HEK293 (cell line): Measurements from ENCODE around the gene KATNB1.

Source experiments
- GLI2 ChIP-seq: fragments of 450-650 bp; formaldehyde crosslinking; IDR thresholded peaks from 2 replicates; pipeline ENCODE4; 2017; ENCODE audit warnings: missing biosample characterization, missing genetic modification characterization, low read depth, borderline replicate concordance
- GLIS2 ChIP-seq: fragments of 450-650 bp; formaldehyde crosslinking; IDR thresholded peaks from 2 replicates; pipeline ENCODE4 v1.5.1; 2016; ENCODE audit warnings: missing biosample characterization, missing genetic modification characterization
- HOXD13 ChIP-seq: sonication (generic); formaldehyde crosslinking; IDR thresholded peaks from 2 replicates; pipeline ENCODE4 v1.8.0; 2022; ENCODE audit warnings: missing genetic modification reagents, borderline replicate concordance
- KLF9 ChIP-seq: fragments of 450-650 bp; formaldehyde crosslinking; IDR thresholded peaks from 2 replicates; pipeline ENCODE4 v1.5.1; 2016; ENCODE audit warnings: missing biosample characterization, missing genetic modification characterization, low read depth
- PRDM2 ChIP-seq: fragments of 450-650 bp; formaldehyde crosslinking; IDR thresholded peaks from 2 replicates; pipeline ENCODE4 v1.5.1; 2016; ENCODE audit warnings: missing biosample characterization, missing genetic modification characterization, borderline replicate concordance
- PRDM4 ChIP-seq: fragments of 450-650 bp; formaldehyde crosslinking; IDR thresholded peaks from 2 replicates; pipeline ENCODE4 v1.5.1; 2017; ENCODE audit warnings: missing biosample characterization, missing genetic modification characterization
- SCRT2 ChIP-seq: fragments of 450-650 bp; formaldehyde crosslinking; IDR thresholded peaks from 2 replicates; pipeline ENCODE4 v1.5.1; 2016; ENCODE audit warnings: missing biosample characterization, missing genetic modification characterization
- YY2 ChIP-seq: fragments of 450-650 bp; formaldehyde crosslinking; IDR thresholded peaks from 2 replicates; pipeline ENCODE4 v1.5.1; 2016; ENCODE audit warnings: missing biosample characterization, missing genetic modification characterization
- ZBTB10 ChIP-seq: fragments of 450-650 bp; formaldehyde crosslinking; IDR thresholded peaks from 2 replicates; pipeline ENCODE4 v1.5.1; 2016; ENCODE audit warnings: missing biosample characterization, missing genetic modification characterization
- ZFHX2 ChIP-seq: fragments of 450-650 bp; formaldehyde crosslinking; conservative IDR thresholded peaks from 2 replicates; pipeline ENCODE4 v1.5.1; 2016; ENCODE audit warnings: missing biosample characterization, missing genetic modification characterization
- ZFP37 ChIP-seq: fragments of 450-650 bp; formaldehyde crosslinking; IDR thresholded peaks from 2 replicates; pipeline ENCODE4 v1.5.1; 2016; ENCODE audit warnings: missing biosample characterization, missing genetic modification characterization
- ZNF10 ChIP-seq: fragments of 450-650 bp; formaldehyde crosslinking; IDR thresholded peaks from 2 replicates; pipeline ENCODE4 v1.5.1; 2017; ENCODE audit warnings: missing biosample characterization, missing genetic modification characterization
- ZNF121 ChIP-seq: fragments of 450-650 bp; formaldehyde crosslinking; IDR thresholded peaks from 2 replicates; pipeline ENCODE4 v1.5.1; 2016; ENCODE audit warnings: missing biosample characterization, missing genetic modification characterization
- ZNF132 ChIP-seq: fragments of 450-650 bp; formaldehyde crosslinking; IDR thresholded peaks from 2 replicates; pipeline ENCODE4 v1.5.1; 2017; ENCODE audit warnings: missing biosample characterization, missing genetic modification characterization, borderline replicate concordance
- ZNF280C ChIP-seq: fragments of 450-650 bp; formaldehyde crosslinking; IDR thresholded peaks from 2 replicates; pipeline ENCODE4 v1.5.1; 2016; ENCODE audit warnings: missing biosample characterization, missing genetic modification characterization
- ZNF600 ChIP-seq: fragments of 450-650 bp; formaldehyde crosslinking; IDR thresholded peaks from 2 replicates; pipeline ENCODE4 v1.5.1; 2016; ENCODE audit warnings: missing biosample characterization, missing genetic modification characterization
- ZNF645 ChIP-seq: fragments of 450-650 bp; formaldehyde crosslinking; IDR thresholded peaks from 2 replicates; pipeline ENCODE4; 2016; ENCODE audit warnings: missing biosample characterization, missing genetic modification characterization
- ZNF777 ChIP-seq: fragments of 450-650 bp; formaldehyde crosslinking; IDR thresholded peaks from 2 replicates; pipeline ENCODE4 v1.5.1; 2017; ENCODE audit warnings: missing biosample characterization, missing genetic modification characterization, borderline replicate concordance

KATNB1 gene

GRCh38 chr16:57756424-57757325 is 21.1 kb downstream of the KATNB1 start (continued):
- no peak for TF ChIP-seq PRDM2 (tag by site-specific recombination)
- peak; percentile 94 for TF ChIP-seq SCRT2 (tag by site-specific recombination)
- TF ChIP-seq ZNF121 (tag by site-specific recombination): no peak
- TF ChIP-seq ZBTB10 (tag by site-specific recombination): no peak
- TF ChIP-seq GLIS2: no peak
- no peak for TF ChIP-seq HOXD13 (CRISPR knock-in tag)
- TF ChIP-seq GLI2 (tag by site-specific recombination): no peak
- no peak for TF ChIP-seq ZNF280C (tag by site-specific recombination)
- TF ChIP-seq ZNF777 (tag by site-specific recombination): no peak
- TF ChIP-seq PRDM4 (tag by site-specific recombination): no peak
- TF ChIP-seq KLF9 (tag by site-specific recombination): no peak; the same call in 1 of the 2 replicates
- TF ChIP-seq ZFP37 (tag by site-specific recombination): no peak
- TF ChIP-seq YY2: no peak
- TF ChIP-seq ZFHX2 (tag by site-specific recombination): peak; percentile 22; the same call in 1 of the 2 replicates
- TF ChIP-seq ZNF10 (tag by site-specific recombination): no peak
- no peak for TF ChIP-seq ZNF132 (tag by site-specific recombination)
- TF ChIP-seq ZNF645 (tag by site-specific recombination): no peak
- no peak for TF ChIP-seq ZNF600
